Ecto neural progenitor cell (in vitro differentiated cells): ENCODE data around the gene YEATS4.
A peak's percentile ranks its signal among the peaks of the same experiment; 100 is the strongest.

Experiments used
- DNase-seq: peaks from one replicate; pipeline ENCODE4 v3.0.0-alpha.2; 2018; ENCODE audit warnings: low spot score

YEATS4 gene

DNA sequence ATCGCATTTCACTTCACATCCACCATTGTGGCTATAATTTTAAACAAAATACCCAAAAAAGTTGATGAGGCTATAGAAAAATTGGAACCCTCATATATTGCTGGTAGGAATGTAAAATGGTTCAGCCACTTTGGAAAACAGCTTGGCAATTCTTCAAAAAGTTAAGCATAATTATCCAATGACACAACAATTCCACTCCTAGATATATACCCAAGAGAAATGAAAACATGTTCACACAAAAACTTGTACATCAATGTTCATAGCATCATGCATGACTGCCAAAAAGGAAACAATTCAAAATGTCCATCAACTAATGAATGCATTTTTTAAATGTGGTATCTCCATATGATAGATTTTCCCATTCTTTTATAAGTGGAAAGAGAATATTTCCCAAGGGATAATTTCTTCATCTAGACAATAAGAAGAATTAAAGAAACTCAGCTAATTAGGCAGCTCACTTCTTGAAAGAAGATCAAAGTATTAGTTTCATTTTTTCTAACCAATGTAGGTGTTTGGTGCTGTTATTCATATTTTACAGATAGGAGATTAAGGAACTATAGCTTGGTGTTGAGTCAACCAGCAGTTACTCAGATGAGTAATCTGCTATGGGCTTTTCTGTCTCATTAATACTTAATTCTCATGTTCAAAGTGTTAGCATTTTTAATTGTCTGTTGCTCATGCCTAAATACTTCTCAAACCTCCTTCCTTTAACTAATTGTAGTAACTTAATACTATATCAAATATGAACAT lies 32.8 kb downstream of the YEATS4 start:
- no peak for DNase-seq

DNA sequence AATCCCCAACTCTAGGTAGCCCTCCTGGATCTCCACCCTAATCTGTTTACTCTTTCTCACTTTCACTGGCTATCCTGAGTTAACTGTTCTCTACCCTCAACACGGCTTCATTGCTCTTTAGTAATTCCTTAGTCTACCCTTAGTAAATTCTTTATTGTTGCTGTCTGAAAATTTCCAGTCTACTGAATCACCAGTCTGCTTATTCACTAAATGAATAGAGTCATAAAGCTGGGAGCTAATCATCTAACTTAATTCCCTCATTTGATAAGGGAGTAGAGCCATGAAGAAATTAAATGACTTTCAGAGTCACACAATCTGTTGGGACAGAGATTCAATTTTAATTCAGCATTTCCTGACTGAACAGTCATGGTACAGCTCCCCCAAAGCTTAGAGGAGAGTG lies 36.5 kb downstream of the YEATS4 start:
- no peak for DNase-seq

DNA sequence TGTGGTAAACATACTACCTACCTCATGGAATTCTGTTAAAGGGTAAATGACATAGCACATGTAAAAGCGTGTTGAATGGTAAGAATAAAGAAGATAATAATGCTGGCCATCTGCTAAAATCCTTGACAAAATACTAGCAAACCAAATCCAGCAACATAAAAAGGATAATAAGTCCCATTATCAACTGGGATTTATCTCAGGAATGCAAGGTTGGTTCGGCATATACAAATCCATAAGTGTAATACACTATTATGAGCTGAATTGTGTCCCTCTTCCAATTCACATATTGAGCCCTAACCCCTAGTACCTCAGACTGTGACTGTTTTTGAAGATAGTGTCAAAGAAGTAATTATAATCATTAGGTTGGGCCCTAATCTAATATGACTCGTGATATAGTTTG lies 37.4 kb downstream of the YEATS4 start:
- DNase-seq, result no peak

DNA sequence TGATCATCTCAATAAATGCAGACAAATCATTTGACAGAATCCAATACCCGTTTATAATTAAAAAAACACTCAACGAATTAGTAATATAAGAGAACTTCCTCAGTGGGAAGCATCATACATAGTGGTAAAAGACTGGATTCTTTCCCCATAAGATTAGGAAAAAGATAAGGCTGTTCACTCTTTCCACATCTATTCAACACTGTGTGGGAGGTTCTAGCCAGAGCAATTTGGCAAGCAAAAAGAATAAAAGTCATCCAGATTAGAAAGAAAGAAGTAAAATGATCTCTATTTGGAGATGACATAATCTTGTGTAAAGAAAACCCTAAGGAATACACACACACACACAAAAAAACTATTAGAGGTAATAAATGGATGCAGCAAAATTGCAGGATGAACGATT lies 38.4 kb downstream of the YEATS4 start:
- DNase-seq, result no peak

DNA sequence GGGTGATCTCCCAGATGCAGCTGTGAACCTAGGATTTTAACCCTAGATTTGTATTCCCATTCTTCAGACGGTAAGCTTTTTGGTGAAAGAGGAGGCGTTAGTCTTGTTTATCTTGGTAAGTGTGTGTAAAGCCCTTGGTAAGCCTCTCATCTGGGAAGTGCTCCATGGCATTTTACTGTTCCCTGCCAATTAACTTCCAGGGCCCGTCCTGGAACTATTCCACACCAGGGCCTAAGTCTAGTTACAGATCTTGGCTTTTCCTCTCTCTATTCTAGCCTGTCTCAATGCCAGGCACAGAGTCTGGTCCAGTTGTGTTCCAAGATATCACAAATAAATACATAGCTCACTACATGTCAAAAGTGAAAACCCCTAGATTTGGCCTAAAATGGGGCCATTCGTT lies 42.4 kb downstream of the YEATS4 start:
- DNase-seq, result no peak

DNA sequence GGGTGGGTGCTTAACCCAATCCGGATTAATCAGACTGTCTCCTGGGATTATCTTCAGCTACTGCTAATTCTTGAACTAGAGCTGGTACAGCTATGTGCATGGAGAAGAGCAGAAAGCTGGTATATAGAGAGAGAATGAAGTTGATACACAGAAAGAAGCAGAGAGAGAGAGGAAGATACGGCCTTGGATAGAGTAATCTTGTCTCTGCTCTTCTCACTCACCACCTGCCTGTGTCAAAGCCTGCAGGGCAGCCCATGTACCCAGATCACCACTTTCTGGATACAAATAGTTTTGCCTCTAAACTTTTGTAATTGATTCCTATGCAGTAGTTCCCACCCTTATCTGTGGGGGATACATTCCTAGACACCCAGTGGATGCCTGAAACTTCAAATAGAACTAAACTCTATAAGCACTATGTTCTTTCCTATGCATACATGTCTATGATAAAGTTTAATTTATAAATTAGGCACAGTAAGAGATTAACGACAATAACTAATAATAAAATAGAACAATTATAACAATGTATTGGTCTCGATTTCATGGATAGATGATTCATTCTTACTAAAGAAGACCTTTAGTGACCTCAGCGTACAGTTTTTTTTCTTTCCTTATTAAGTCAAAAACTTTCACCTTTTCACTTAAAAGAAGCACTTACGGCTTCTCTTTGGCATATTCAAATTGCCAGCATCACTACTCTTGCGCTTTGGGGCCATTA lies 45.5 kb downstream of the YEATS4 start:
- DNase-seq, result no peak

DNA sequence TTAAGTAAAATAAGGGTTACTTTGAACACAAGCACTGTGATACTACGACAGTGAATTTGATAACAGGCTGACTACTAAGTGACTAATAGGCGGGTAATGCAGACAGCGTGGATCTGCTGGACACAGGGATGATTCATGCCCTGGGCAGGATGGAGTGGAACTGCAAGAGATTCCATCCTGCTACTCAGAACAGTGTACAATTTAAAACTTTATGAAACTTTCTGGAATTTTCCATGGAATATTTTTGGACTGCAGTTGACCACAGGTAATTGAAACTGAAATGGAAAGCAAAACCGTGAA lies 46.0 kb downstream of the YEATS4 start:
- DNase-seq, result no peak

DNA sequence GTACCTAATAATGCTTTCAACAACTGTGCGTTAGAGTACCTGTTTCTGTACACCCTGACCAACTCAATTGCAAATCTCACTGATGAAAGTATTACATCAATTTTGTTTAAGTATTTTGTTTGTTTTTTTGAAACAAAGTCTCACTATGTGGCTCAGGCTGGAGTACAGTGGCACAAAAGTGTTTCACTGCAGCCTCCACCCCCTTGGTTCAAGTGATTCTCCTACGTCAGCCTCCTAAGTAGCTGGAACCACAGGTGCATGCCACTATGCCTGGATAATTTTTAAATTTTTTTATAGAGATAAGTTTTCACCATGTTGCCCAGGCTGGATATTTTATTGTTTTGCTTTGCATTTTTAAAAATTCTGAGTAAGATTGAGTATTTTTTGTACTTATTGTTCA lies 46.7 kb downstream of the YEATS4 start:
- DNase-seq, result no peak

DNA sequence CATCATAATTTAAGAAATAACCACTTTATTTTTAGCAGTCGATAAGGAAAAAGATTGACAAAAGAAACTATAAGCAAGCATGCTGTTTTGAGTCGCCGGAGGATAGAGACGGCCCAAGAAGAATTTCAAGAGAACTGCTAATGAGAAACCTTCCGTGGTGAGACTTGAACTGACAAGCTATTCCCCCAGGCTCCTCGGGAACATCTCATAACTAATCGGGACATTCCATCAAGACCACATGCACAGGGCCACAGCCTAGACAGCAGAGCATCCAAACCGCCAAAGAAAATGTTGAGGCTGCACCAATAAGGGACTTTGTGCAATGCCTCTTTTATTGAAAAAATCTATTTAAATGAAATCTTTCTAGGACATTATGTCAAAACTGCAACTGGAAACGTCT lies 51.0 kb downstream of the YEATS4 start:
- DNase-seq, result no peak

DNA sequence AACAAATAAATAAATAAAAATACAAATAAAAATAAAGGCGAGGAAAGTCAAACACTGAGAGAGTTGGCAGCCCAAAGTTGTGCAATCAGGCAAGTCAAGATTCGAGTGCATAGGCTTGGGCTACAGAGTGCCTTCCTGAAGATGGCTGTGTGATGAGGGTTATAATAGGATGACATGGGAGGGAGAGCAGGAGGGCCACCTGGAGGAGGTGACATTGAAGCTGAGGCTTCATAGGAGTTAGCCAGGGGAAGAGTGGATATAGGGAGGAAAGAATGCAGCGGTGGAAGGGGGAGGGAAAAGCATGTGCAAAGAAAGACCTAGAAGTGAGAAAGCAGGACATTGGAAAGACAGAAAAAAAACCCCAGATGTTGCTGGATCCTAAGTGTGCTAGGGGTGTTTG lies 53.1 kb downstream of the YEATS4 start:
- no peak for DNase-seq

DNA sequence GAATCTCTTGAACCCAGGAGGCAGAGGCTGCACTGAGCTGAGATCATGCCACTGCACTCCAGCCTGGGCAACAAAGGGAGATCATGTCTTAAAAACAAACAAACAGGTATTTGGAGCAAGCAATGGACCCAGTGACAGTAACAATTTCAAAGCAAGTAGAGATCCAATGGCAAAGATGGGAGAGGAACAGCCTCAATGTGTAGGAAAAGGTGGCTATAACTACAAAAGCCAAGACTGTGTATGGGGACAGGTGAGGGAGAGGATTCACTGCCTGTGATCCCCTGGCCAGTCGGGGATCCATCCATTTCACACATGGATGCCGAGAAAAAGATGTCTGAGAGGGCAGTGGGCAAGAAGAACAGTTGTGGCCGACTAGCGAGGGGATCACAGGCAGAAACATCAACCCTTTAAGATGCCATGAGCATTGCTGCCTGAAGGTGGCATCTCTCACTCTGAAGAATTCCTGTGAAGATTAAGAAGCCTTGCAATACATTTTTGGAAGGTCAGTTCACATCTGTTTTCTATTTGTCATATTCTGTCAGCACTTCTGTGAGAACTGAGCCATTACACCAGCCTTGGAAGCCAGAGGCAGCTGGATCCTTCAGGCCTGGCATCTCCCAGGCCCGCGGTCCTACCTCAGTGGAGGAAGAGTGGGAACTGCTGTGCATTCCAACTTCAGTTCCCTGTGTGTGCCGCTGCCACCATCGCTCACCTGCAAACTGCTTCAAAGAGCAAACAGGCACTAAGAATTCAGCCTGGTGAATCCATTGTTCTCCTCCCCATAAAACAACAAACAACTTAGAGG lies 56.1 kb downstream of the YEATS4 start:
- DNase-seq, result peak; percentile 74

DNA sequence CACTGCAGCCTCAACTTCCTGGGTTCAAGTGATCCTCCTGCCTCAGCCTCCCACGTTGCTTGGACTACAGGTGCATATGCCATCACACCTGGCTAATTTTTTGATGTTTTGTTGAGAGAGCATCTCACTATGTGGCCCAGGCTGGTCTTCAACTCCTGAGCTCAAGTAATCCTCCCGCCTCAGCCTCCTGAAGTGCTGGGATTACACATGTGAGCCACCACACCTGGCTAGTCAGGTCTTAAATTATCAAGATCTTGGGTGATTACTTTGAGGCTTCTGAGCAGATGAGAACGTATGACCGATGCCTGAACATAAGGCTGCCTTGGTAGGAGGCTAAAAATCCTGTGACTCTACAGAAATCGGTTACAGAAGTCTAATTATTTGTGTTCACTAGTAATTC lies 57.7 kb downstream of the YEATS4 start:
- DNase-seq, result no peak

DNA sequence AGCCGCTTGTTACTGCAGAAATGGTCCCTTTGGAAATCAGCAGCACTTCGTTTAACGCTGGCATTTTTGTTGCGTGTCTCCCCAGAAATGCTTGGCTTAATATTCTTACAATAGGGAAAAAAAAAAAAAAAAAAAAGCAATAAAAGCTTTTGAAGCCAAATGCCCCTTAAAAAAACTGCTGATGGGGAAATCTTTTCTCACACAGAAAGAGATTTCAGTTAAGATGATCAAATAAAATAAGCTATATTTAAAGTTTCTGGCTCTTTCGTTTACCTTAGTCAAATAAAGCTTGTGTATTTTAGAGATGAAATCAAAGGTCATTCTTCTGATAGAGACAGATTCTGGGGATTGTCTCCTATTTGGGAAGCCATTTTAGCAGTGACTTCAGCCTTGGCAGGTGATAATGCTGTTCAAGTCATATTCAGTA lies 58.2 kb downstream of the YEATS4 start:
- DNase-seq, result no peak

DNA sequence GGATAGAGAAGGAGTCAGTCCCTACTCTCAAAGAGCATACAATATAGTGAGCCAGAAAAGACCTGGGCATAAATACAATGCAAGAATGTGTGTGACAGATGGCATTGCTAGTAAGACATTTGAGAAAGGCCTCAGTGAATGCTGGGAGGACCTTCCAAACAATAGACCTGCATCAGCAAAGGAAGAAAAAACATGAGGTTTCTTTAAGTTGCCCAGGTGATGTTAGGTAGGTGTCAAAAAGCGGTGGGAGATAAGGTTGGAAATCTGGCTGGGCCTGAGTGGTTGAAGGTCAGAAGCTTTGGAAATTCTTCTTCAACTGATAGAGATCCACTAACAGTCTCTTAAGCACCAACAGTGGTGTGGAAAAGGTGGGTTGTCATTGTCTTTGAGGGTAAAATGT lies 60.2 kb downstream of the YEATS4 start:
- no peak for DNase-seq

DNA sequence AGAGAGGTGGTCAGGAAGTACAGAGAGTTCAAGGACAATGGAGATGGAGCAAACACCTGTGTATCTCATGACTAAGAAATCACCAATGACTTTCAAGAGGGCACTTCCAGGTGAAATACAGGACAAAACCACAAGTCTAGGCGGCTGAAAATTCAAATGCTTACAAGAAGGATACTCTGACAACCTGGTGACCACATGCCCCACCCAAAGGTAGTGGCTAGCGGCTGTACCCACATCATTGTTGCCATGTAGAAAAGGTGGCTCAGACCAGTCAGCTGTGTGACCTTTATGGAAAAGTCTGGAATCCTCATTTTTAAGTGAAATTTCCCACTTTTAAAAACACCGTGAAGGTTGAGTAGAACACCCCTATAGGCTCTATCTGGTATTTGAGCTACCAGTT lies 62.0 kb downstream of the YEATS4 start:
- no peak for DNase-seq

DNA sequence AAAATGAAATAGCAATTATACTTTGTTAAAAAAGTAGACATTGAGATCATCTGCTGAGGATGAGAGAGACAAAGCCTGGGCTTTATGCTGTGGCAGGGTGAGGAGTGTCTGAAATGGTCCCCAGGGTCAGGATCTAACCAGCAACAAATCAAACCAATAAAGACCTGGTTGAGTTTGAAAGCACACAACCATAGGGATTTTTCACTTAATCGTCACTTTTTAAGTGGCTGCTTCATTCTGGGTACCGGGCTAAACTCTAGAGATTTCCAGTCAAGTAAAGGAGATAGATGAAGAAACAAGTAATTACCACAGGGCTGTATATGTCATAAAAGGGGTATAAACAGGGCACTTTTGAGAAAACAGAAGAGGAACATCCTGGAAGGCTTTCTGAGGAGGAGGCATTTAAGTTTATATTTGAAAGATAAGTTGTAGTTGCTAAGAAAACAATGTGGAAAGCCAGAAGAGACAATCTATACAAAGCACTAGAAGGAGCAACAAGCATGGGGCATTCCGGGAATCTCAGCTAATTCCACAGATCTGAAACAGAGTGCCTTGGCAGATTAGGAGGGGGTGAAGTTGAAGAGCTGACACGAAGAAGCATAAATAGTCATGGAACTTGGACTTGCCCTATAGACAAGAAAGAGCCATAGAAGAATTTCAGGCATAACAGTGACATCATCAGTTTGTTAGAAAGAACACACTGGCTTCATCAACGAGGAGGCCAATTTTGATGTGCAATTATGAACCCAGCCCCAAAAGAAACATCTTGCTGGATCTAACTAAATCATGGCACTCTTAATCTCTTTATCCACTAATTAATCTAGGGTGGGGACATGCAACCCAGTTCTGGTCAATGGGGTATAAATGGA lies 63.7 kb downstream of the YEATS4 start:
- no peak for DNase-seq

DNA sequence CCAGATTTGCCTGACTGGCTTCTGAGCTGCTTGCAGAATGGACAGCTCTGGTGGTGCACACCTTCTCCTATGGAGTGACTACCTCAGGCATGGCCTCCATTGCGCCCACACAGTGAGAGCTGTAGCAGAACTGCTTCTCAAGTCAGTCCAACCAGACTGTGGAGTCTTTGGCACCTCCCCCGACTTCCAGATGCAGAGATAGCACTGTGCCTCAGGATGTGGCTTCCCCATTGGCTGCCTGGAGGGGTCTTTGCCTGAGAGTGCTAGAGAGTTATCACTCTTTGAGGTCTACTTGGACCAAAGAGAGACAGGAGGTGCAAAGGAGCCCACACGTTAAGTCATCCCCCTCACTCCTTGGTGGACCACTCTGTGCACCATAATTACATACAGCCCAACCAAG lies 65.9 kb downstream of the YEATS4 start:
- DNase-seq, result no peak

DNA sequence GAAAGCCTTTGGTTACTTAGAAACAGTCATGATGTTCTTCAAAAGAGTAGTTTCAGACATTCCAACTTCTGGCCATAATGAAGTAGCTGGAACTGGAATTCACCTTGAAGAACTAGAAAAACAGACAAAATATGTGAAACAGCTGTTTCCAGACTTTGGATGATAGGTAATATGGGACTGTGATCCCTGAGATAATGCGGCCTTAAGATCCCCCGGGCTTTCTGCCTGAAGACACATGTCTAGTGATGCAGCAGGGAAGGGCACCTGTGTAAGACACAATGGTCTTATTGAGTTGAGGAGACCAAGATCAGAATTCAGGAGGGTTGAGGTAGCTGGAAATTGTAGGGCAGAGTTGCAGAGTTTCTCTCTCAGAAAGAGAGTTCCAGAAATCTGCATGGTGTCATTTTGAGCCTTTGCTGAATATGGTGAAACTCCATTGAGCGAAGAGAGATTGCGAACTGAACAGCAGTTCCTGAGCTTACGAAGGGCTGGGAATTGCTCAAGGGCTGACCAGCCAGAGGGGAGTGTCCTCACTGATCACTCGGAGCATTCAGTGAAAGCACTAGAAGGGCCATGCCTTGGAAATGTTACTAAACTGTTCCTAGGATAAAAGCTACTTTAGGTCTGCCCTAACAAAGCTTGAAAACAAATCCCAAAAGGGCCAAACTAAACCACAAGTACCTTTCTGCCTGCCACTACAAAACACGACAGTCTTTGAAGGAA lies 69.0 kb downstream of the YEATS4 start:
- DNase-seq, result no peak

DNA sequence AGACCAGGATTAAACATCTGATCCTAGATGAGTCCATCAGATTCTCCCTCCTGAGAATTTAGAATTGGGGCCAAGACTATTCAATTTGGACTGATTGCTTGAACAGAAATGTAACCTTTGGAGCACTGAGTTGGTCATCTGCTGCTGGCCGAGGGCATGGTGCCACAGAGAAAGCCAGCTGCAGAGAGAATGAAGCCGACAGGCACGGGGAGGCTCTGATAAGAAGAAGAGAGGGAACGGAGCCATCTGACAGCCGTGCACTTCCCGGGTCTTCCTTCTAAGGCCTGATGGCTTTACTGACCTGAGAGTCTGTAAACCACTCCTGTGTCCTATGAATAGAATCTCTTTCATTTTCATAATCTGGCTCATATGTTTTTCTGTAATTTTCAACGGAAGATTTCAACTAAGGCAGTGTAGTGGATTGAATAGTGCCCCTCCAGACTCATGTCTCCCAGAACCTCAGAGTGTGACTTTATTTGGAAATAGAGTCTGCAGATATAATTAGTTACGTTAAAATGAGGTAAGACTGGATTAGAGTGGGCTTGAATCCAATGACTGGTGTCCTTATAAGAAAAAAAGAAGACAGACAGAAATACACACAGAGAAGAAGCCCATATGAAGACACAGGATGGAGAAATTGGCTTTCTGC lies 71.5 kb downstream of the YEATS4 start:
- DNase-seq, result no peak

DNA sequence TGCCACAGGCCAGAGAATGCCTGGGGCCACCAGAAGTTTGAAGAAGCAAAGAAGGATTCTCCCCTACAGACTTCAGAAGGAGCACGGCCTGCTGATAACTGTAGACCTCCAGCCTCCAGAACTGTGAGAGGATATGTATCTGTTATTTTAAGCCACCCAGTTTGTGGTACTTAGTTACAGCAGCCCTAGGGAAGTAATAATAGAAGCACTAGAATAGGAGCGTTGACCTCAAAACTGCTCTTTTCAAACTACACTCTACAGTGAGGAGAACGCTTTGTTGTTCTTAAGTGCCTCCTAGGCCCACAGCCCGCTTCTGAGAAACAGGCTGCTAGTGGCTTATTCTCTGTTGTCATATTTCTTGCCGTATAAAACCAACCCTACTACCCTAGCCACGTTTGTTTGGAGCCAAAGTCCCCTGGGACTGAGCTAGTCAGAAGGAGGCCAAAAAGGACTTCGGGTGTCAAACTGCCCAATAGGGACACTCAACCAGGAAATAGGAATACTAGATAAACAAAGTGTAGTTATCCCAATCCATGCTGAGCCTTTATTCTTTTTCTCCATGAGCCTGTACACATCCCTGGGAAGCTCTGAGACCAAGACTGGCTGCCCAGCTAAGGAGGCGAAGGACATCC lies 72.2 kb downstream of the YEATS4 start:
- no peak for DNase-seq

DNA sequence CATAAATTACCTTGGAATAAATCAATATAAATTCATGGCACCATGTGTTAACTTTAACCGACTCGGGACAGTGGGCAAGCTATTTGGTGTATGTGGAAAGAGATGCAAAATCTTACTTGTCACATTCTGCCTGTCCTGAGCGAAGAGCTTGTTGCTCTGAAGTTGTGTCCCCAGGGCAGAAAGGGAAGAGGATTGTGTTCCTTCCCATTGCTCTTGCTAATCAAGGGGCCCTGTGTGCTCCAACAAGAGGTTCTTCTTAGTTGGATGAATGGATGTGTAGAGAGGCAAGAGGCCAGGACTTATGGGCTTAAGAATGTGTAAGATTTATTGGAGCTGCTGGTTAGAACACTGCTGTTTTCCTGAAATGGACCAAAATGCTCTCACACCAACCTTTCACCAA lies 74.1 kb downstream of the YEATS4 start:
- DNase-seq, result no peak
